ENCODE data around the gene UBR4.
"Not testable (repeated sequence)": the region's sequence is repeated elsewhere in the genome, so short reads cannot be mapped to it uniquely, and the experiment has no call there.

Gene UBR4

GRCh38 chr1:19234224-19234623 lies 24.2 kb upstream of the UBR4 start:
- no peak overlapping the region for H3K27ac ChIP-seq (ENCODE audit: low read depth, low read length)
- H3K4me3 ChIP-seq (ENCODE audit: low read depth in 1 of 2, low read length in 2 of 2): no peak overlapping the region
- H3K9me3 ChIP-seq (ENCODE audit: low read length): no peaks in the 10 kb centered on the region
- H3K27me3 ChIP-seq (ENCODE audit: control insufficient read depth in 1 of 2, insufficient read depth in 2 of 2, low read length in 2 of 2): no peaks in the 10 kb centered on the region
- H3K36me3 ChIP-seq (ENCODE audit: insufficient read depth, low read length): peaks cover 62% of the 10 kb centered on the region
- peaks cover 34% of the 10 kb centered on the region for H3K4me1 ChIP-seq (ENCODE audit: insufficient read depth, low read length)
- H3K9ac ChIP-seq (ENCODE audit: low read length): no peak overlapping the region

GRCh38 chr1:19232524-19232846 lies 22.4 kb upstream of the UBR4 start:
- no peak overlapping the region for H3K9ac ChIP-seq (ENCODE audit: low read length)
- H3K36me3 ChIP-seq (ENCODE audit: insufficient read depth, low read length): peaks cover 44% of the 10 kb centered on the region
- H3K4me3 ChIP-seq (ENCODE audit: low read depth in 1 of 2, low read length in 2 of 2): no peak overlapping the region
- H3K9me3 ChIP-seq (ENCODE audit: low read length): no peaks in the 10 kb centered on the region
- H3K4me1 ChIP-seq (ENCODE audit: insufficient read depth, low read length): peaks cover 34% of the 10 kb centered on the region
- peak overlapping the region; percentile 77 for H3K27ac ChIP-seq (ENCODE audit: low read depth, low read length)
- no peaks in the 10 kb centered on the region for H3K27me3 ChIP-seq (ENCODE audit: control insufficient read depth in 1 of 2, insufficient read depth in 2 of 2, low read length in 2 of 2)

GRCh38 chr1:19231736-19232523 lies 21.9 kb upstream of the UBR4 start:
- peaks cover 34% of the 10 kb centered on the region for H3K4me1 ChIP-seq (ENCODE audit: insufficient read depth, low read length)
- not testable (repeated sequence) for H3K9ac ChIP-seq (ENCODE audit: low read length); H3K27me3 ChIP-seq (ENCODE audit: control insufficient read depth in 1 of 2, insufficient read depth in 2 of 2, low read length in 2 of 2); H3K9me3 ChIP-seq (ENCODE audit: low read length); H3K4me3 ChIP-seq (ENCODE audit: low read depth in 1 of 2, low read length in 2 of 2)
- H3K27ac ChIP-seq (ENCODE audit: low read depth, low read length): peak overlapping the region; percentile 16
- H3K36me3 ChIP-seq (ENCODE audit: insufficient read depth, low read length): peaks cover 43% of the 10 kb centered on the region

DNA sequence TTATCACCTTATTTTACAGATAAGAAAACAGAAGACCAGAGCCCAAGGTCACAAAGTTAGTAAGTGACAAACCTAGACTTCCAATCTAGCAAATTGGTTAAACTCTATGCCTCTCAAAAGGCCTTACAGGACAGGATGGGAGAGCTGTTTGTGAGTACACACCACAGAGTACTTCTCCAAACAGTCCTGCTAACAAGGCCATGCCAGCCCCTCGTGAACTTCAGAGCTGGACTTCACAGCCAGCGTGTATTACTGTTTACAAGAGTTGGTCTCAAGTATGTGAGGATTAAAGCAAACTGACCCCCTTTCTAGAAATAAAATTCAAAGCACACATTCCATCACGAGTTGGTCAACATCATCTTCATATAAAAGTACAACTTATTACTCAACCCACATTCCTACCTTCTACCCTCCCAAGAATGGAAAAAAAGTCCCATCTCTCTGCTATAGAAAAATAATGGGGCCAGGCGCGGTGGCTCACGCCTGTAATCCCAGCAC lies 19.8 kb upstream of the UBR4 start:
- peaks cover 34% of the 10 kb centered on the region for H3K4me1 ChIP-seq (ENCODE audit: insufficient read depth, low read length)
- no peaks in the 10 kb centered on the region for H3K9me3 ChIP-seq (ENCODE audit: low read length)
- H3K36me3 ChIP-seq (ENCODE audit: insufficient read depth, low read length): peaks cover 52% of the 10 kb centered on the region
- H3K9ac ChIP-seq (ENCODE audit: low read length): no peak overlapping the region
- H3K27ac ChIP-seq (ENCODE audit: low read depth, low read length): no peak overlapping the region
- no peak overlapping the region for H3K4me3 ChIP-seq (ENCODE audit: low read depth in 1 of 2, low read length in 2 of 2)
- no peaks in the 10 kb centered on the region for H3K27me3 ChIP-seq (ENCODE audit: control insufficient read depth in 1 of 2, insufficient read depth in 2 of 2, low read length in 2 of 2)

DNA sequence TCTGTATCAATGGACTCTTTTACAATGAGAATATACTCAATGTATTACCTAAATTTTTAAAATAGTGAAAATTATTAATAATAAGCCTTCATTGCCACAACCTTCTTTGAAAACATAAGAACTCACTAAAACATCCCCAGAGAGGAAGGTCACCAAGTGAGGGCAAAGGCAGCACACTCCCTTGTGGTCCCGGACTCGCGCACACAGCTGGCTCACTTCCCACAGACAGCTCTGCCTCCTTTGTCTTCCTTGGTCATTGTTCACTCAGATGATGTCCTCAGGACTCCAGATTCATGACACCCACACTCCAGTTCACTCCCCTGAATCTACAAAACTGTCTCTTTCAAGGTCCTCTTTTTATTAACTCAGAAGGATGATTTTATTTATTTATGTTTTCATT lies 19.2 kb upstream of the UBR4 start:
- H3K4me3 ChIP-seq (ENCODE audit: low read depth in 1 of 2, low read length in 2 of 2): no peak overlapping the region
- no peaks in the 10 kb centered on the region for H3K9me3 ChIP-seq (ENCODE audit: low read length)
- peaks cover 32% of the 10 kb centered on the region for H3K4me1 ChIP-seq (ENCODE audit: insufficient read depth, low read length)
- H3K9ac ChIP-seq (ENCODE audit: low read length): no peak overlapping the region
- H3K27me3 ChIP-seq (ENCODE audit: control insufficient read depth in 1 of 2, insufficient read depth in 2 of 2, low read length in 2 of 2): no peaks in the 10 kb centered on the region
- H3K36me3 ChIP-seq (ENCODE audit: insufficient read depth, low read length): peaks cover 52% of the 10 kb centered on the region
- H3K27ac ChIP-seq (ENCODE audit: low read depth, low read length): no peak overlapping the region

DNA sequence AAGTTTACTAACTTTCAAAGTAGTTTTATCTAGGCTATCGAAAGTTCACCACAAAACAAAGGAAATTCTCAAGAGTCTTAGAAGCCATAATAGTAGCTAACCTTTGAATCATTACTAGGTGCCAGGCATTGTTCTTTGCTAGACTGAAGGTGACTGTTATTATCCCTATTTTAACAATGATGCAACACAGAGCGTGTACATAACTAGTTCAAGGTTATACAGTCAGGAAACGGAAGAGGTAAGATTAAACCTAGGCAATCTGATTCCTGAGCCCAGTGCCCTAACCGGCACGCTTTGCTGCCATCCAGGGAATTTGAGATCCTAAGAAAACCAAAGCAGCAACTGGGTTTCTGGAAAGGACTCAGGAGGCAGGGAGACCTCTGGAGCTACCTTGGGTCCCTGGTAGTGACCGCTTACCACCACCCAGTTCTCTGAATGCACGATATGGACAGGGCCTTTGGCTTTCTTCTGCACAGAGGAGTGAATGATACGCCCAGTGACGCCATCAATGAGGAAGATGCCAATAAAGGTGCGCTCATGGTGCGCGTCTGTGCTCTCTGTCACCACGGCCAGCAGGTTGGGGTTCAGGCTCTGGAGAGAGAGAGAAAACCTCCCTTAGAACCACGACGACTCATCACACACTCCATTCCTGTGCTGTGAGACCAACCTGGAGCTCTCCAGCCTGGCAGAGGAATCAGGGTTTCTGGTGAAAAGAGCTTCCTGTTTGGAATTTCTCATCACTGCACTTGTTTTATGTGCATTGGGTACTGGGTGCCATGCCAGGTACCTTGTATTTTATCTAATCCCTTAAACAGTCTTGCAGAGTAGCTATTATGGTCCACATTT lies 13.1 kb upstream of the UBR4 start:
- Histone ChIP-seq H3K9me3 (ENCODE audit: low read length) (no peaks in the 10 kb centered on the region), H3K27me3 (ENCODE audit: control insufficient read depth in 1 of 2, insufficient read depth in 2 of 2, low read length in 2 of 2) (no peaks in the 10 kb centered on the region), H3K4me1 (ENCODE audit: insufficient read depth, low read length) (no peaks in the 10 kb centered on the region), H3K27ac (ENCODE audit: low read depth, low read length) (no peak overlapping the region), H3K36me3 (ENCODE audit: insufficient read depth, low read length) (peaks cover 71% of the 10 kb centered on the region), H3K4me3 (ENCODE audit: low read depth in 1 of 2, low read length in 2 of 2) (no peak overlapping the region), H3K9ac (ENCODE audit: low read length) (no peak overlapping the region)

GRCh38 chr1:19222573-19222972 lies 12.5 kb upstream of the UBR4 start:
- Histone ChIP-seq H3K27ac (ENCODE audit: low read depth, low read length) (no peak overlapping the region), H3K4me3 (ENCODE audit: low read depth in 1 of 2, low read length in 2 of 2) (no peak overlapping the region), H3K4me1 (ENCODE audit: insufficient read depth, low read length) (no peaks in the 10 kb centered on the region), H3K9me3 (ENCODE audit: low read length) (no peaks in the 10 kb centered on the region), H3K9ac (ENCODE audit: low read length) (no peak overlapping the region), H3K36me3 (ENCODE audit: insufficient read depth, low read length) (peaks cover 72% of the 10 kb centered on the region), H3K27me3 (ENCODE audit: control insufficient read depth in 1 of 2, insufficient read depth in 2 of 2, low read length in 2 of 2) (no peaks in the 10 kb centered on the region)

DNA sequence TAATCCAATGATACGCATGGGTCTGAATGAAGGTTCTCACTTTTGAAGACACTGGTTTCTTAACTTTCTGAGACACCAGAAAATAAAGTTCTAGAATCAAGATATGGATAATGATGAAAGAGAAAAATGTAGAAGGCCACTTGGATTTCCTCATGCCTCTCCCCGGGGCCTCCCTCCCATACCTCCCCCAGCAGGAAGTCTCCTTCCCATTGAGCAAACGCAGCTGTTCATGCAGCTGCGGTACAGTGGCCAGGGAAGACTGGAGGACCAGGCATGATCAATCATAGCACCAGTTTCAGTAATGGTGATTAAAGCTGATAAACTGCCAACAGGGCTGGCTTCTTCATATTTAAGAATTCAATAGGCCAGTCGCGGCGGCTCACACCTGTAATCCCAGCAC lies 10.9 kb upstream of the UBR4 start:
- H3K36me3 ChIP-seq (ENCODE audit: insufficient read depth, low read length): peaks cover 74% of the 10 kb centered on the region
- no peaks in the 10 kb centered on the region for H3K9me3 ChIP-seq (ENCODE audit: low read length)
- H3K4me3 ChIP-seq (ENCODE audit: low read depth in 1 of 2, low read length in 2 of 2): no peak overlapping the region
- H3K27me3 ChIP-seq (ENCODE audit: control insufficient read depth in 1 of 2, insufficient read depth in 2 of 2, low read length in 2 of 2): no peaks in the 10 kb centered on the region
- H3K27ac ChIP-seq (ENCODE audit: low read depth, low read length): no peak overlapping the region
- no peaks in the 10 kb centered on the region for H3K4me1 ChIP-seq (ENCODE audit: insufficient read depth, low read length)
- H3K9ac ChIP-seq (ENCODE audit: low read length): no peak overlapping the region

DNA sequence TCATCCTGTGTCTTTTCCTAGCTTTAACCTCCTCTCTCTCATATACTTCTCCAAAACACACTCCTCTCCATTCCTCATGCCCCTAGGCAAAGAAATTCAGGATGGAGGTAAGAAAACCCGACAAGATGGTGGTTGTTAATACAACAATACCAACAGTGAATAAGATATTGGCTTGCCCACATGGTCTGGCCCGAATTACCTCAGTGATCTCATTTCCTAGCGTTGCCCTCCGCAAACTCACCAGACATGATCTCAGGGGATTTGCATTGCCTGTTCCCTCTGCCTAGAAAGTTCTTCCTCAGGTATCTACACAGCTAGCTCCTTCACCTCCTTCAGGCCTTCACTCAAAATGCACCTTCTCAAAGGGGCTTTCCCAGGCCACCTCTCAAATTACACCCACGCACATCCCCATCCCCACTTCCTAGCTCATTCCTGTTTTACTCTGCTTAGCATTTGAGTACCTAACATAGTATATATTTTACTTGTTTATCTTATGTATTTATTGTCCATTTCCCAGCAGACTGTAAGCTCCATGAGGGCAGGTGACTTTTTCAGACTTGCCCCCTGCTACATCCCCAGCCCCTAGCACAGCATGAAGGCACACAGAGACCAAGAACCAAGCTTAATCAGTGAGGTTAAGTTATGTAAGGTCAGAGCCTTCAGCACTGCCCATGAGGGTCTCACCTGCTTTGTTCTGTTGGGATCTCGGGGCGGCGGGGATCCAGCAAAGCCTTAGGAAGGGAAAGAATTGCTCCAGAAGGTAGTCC lies 10.2 kb upstream of the UBR4 start:
- H3K4me1 ChIP-seq (ENCODE audit: insufficient read depth, low read length): no peaks in the 10 kb centered on the region
- no peaks in the 10 kb centered on the region for H3K9me3 ChIP-seq (ENCODE audit: low read length)
- no peak overlapping the region for H3K4me3 ChIP-seq (ENCODE audit: low read depth in 1 of 2, low read length in 2 of 2)
- no peaks in the 10 kb centered on the region for H3K27me3 ChIP-seq (ENCODE audit: control insufficient read depth in 1 of 2, insufficient read depth in 2 of 2, low read length in 2 of 2)
- no peak overlapping the region for H3K27ac ChIP-seq (ENCODE audit: low read depth, low read length)
- H3K36me3 ChIP-seq (ENCODE audit: insufficient read depth, low read length): peaks cover 66% of the 10 kb centered on the region
- H3K9ac ChIP-seq (ENCODE audit: low read length): no peak overlapping the region

DNA sequence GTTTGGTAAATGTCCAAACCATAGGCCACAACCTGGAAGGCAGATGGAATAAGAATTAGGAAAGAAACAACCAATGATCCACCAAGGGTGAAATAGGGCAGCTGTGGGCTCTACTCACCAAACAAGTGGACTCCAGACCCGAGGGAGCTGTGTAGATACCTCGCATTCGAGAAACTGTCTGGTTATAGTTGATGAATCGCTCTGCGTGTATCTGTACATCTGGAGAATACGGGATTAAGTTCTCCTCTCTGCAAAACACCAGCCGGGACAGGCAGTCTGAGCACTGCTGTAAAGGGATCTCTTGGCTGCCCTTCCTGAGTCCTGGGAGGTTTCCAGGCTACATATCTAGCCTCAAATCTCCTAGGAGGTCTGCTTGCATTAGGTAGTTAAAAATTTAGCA lies 9.4 kb upstream of the UBR4 start:
- H3K4me1 ChIP-seq (ENCODE audit: insufficient read depth, low read length): no peaks in the 10 kb centered on the region
- peaks cover 62% of the 10 kb centered on the region for H3K36me3 ChIP-seq (ENCODE audit: insufficient read depth, low read length)
- H3K4me3 ChIP-seq (ENCODE audit: low read depth in 1 of 2, low read length in 2 of 2): no peak overlapping the region
- H3K27me3 ChIP-seq (ENCODE audit: control insufficient read depth in 1 of 2, insufficient read depth in 2 of 2, low read length in 2 of 2): no peaks in the 10 kb centered on the region
- H3K27ac ChIP-seq (ENCODE audit: low read depth, low read length): no peak overlapping the region
- H3K9ac ChIP-seq (ENCODE audit: low read length): no peak overlapping the region
- H3K9me3 ChIP-seq (ENCODE audit: low read length): no peaks in the 10 kb centered on the region

- not testable (repeated sequence) for H3K27me3 ChIP-seq (ENCODE audit: control insufficient read depth in 1 of 2, insufficient read depth in 2 of 2, low read length in 2 of 2); H3K4me3 ChIP-seq (ENCODE audit: low read depth in 1 of 2, low read length in 2 of 2); H3K9me3 ChIP-seq (ENCODE audit: low read length); H3K9ac ChIP-seq (ENCODE audit: low read length); H3K27ac ChIP-seq (ENCODE audit: low read depth, low read length); H3K4me1 ChIP-seq (ENCODE audit: insufficient read depth, low read length)
- peaks cover 43% of the 10 kb centered on the region for H3K36me3 ChIP-seq (ENCODE audit: insufficient read depth, low read length)
Measured at GRCh38 chr1:19216585-19216984, 6.5 kb upstream of the UBR4 start.

Measured in muscle layer of colon (tissue), 2 donors.